ENCODE data around the gene BEST3. TPM values are rescaled to one million over a fixed set of nuclear protein-coding genes. Genes with fewer than 3 reads are reported as not detected.
"Not testable (repeated sequence)": the region's sequence is repeated elsewhere in the genome, so short reads cannot be mapped to it uniquely, and the experiment has no call there.

BEST3 gene
- total RNA-seq, 1 experiment from 2014 or later: 0.54 TPM

- no peak for DNase-seq (ENCODE audit: low read depth)
- in situ Hi-C loops (cut with HindIII; ENCODE audit: low pct_unique_long_range_greater_than_20kb, low sequenced_read_pairs): no loop called here
Measured at GRCh38 chr12:69689638-69690037, 9.5 kb downstream of the BEST3 start.

- in situ Hi-C loops (cut with HindIII; ENCODE audit: low pct_unique_long_range_greater_than_20kb, low sequenced_read_pairs): no loop called here
- peak; percentile 86 for DNase-seq (ENCODE audit: low read depth)
Measured at GRCh38 chr12:69688471-69689427, 10.4 kb downstream of the BEST3 start.

- in situ Hi-C loops (cut with HindIII; ENCODE audit: low pct_unique_long_range_greater_than_20kb, low sequenced_read_pairs): no loop called here
Measured at GRCh38 chr12:69688021-69688420, 11.1 kb downstream of the BEST3 start.

GRCh38 chr12:69687390-69687789 lies 11.7 kb downstream of the BEST3 start:
- DNase-seq (ENCODE audit: low read depth): no peak
- in situ Hi-C loops (cut with HindIII; ENCODE audit: low pct_unique_long_range_greater_than_20kb, low sequenced_read_pairs): no loop called here

More at GRCh38 chr12:69688021-69688420, 11.1 kb downstream of the BEST3 start:
- peak; percentile 26 for DNase-seq (ENCODE audit: low read depth)

- in situ Hi-C loops (cut with HindIII; ENCODE audit: low pct_unique_long_range_greater_than_20kb, low sequenced_read_pairs): no loop called here
- DNase-seq (ENCODE audit: low read depth): peak; percentile 31
Measured at GRCh38 chr12:69686731-69687130, 12.4 kb downstream of the BEST3 start.

GRCh38 chr12:69685810-69686209 lies 13.3 kb downstream of the BEST3 start:
- peak; percentile 16 for DNase-seq (ENCODE audit: low read depth)
- in situ Hi-C loops (cut with HindIII; ENCODE audit: low pct_unique_long_range_greater_than_20kb, low sequenced_read_pairs): no loop called here

GRCh38 chr12:69684466-69684865 lies 14.6 kb downstream of the BEST3 start:
- no peak for DNase-seq (ENCODE audit: low read depth)
- in situ Hi-C loops (cut with HindIII; ENCODE audit: low pct_unique_long_range_greater_than_20kb, low sequenced_read_pairs): no loop called here

- no peak for DNase-seq (ENCODE audit: low read depth)
- in situ Hi-C loops (cut with HindIII; ENCODE audit: low pct_unique_long_range_greater_than_20kb, low sequenced_read_pairs): no loop called here
Measured at GRCh38 chr12:69682110-69682755, 16.9 kb downstream of the BEST3 start.

GRCh38 chr12:69679119-69679518 lies 20.0 kb downstream of the BEST3 start:
- in situ Hi-C loops (cut with HindIII; ENCODE audit: low pct_unique_long_range_greater_than_20kb, low sequenced_read_pairs): no loop called here
- no peak for DNase-seq (ENCODE audit: low read depth)

GRCh38 chr12:69676257-69677012 lies 22.7 kb downstream of the BEST3 start:
- peak; percentile 53 for DNase-seq (ENCODE audit: low read depth)
- in situ Hi-C loops (cut with HindIII; ENCODE audit: low pct_unique_long_range_greater_than_20kb, low sequenced_read_pairs): no loop called here

- DNase-seq (ENCODE audit: low read depth): no peak
- in situ Hi-C loops (cut with HindIII; ENCODE audit: low pct_unique_long_range_greater_than_20kb, low sequenced_read_pairs): no loop called here
Measured at GRCh38 chr12:69672195-69672594, 26.9 kb downstream of the BEST3 start.

GRCh38 chr12:69671597-69671996 lies 27.5 kb downstream of the BEST3 start:
- DNase-seq (ENCODE audit: low read depth): no peak
- in situ Hi-C loops (cut with HindIII; ENCODE audit: low pct_unique_long_range_greater_than_20kb, low sequenced_read_pairs): no loop called here

GRCh38 chr12:69666798-69667197 lies 32.3 kb downstream of the BEST3 start:
- in situ Hi-C loops (cut with HindIII; ENCODE audit: low pct_unique_long_range_greater_than_20kb, low sequenced_read_pairs): no loop called here
- no peak for DNase-seq (ENCODE audit: low read depth)

GRCh38 chr12:69664930-69665377 lies 34.1 kb downstream of the BEST3 start:
- DNase-seq (ENCODE audit: low read depth); in situ Hi-C loops (cut with HindIII; ENCODE audit: low pct_unique_long_range_greater_than_20kb, low sequenced_read_pairs): not testable (repeated sequence)

GRCh38 chr12:69663726-69664125 lies 35.4 kb downstream of the BEST3 start:
- in situ Hi-C loops (cut with HindIII; ENCODE audit: low pct_unique_long_range_greater_than_20kb, low sequenced_read_pairs): no loop called here
- no peak for DNase-seq (ENCODE audit: low read depth)

- peak; percentile 93 for DNase-seq (ENCODE audit: low read depth)
- in situ Hi-C loops (cut with HindIII; ENCODE audit: low pct_unique_long_range_greater_than_20kb, low sequenced_read_pairs): no loop called here
Measured at GRCh38 chr12:69662764-69663163, 36.3 kb downstream of the BEST3 start.

GRCh38 chr12:69661386-69661785 lies 37.7 kb downstream of the BEST3 start:
- no peak for DNase-seq (ENCODE audit: low read depth)
- in situ Hi-C loops (cut with HindIII; ENCODE audit: low pct_unique_long_range_greater_than_20kb, low sequenced_read_pairs): no loop called here

- in situ Hi-C loops (cut with HindIII; ENCODE audit: low pct_unique_long_range_greater_than_20kb, low sequenced_read_pairs): no loop called here
- no peak for DNase-seq (ENCODE audit: low read depth)
Measured at GRCh38 chr12:69660164-69660863, 38.8 kb downstream of the BEST3 start.

All from Caki2 (cell line).